OCI-LY3 (cell line): ENCODE results near the gene SLC26A4.

Source experiments
- H2AFZ ChIP-seq: fragments of 200-600, 300-600 bp; shearing (Covaris generic); 2 replicates; pipeline ENCODE4 v1.6.0; 2014; ENCODE audit warnings: antibody characterized with exemption, low read depth, low read length
- H3K27ac ChIP-seq: fragments of 200-600, 300-600 bp; sonication (generic); 2 replicates; pipeline ENCODE4 v1.5.1; 2014; ENCODE audit warnings: mild to moderate bottlenecking, low read length, moderate library complexity, mixed read lengths
- H3K27me3 ChIP-seq: fragments of 200-600, 300-600 bp; sonication (generic); 2 replicates; pipeline ENCODE4 v1.6.1; 2014; ENCODE audit warnings: low read depth, low read length, mixed read lengths
- H3K36me3 ChIP-seq: fragments of 200-600, 300-600 bp; sonication (generic); replicated peaks from 2 replicates; pipeline ENCODE3; 2014; ENCODE audit warnings: low read depth, low read length, mixed read lengths
- H3K4me1 ChIP-seq: fragments of 300-600, 200-600 bp; sonication (generic); 2 replicates; pipeline ENCODE4 v1.6.1; 2014; ENCODE audit warnings: low read length, mixed read lengths
- H3K4me2 ChIP-seq: fragments of 200-600, 300-600 bp; sonication (generic); 2 replicates; pipeline ENCODE4 v1.6.1; 2014; ENCODE audit warnings: low read length, mixed read lengths
- H3K4me3 ChIP-seq: fragments of 300-600, 200-600 bp; sonication (generic); 2 replicates; pipeline ENCODE4 v1.5.1; 2014; ENCODE audit warnings: antibody characterized with exemption, mild to moderate bottlenecking, low read length, moderate library complexity
- H3K79me2 ChIP-seq: fragments of 300-600, 200-600 bp; shearing (Covaris generic); 2 replicates; pipeline ENCODE4 v1.6.1; 2014; ENCODE audit warnings: mild to moderate bottlenecking, low read length, mixed read lengths
- H3K9ac ChIP-seq: fragments of 300-600, 200-600 bp; shearing (Covaris generic); 2 replicates; pipeline ENCODE4 v1.6.0; 2014; ENCODE audit warnings: mild to moderate bottlenecking, low read length, moderate library complexity
- H3K9me3 ChIP-seq: fragments of 200-600, 300-600 bp; shearing (Covaris generic); 2 replicates; pipeline ENCODE4 v1.6.1; 2014; ENCODE audit warnings: low read length, mixed read lengths; ENCODE audit not compliant: insufficient read depth
- H4K20me1 ChIP-seq: fragments of 200-600, 300-600 bp; sonication (generic); 2 replicates; pipeline ENCODE4 v1.6.1; 2016; ENCODE audit warnings: low read length, mixed read lengths; ENCODE audit not compliant: insufficient read depth
- EZH2phosphoT487 ChIP-seq: fragments of 200-600 bp; shearing (Covaris generic); IDR thresholded peaks from 2 replicates; pipeline ENCODE4 v1.6.1; 2018; ENCODE audit warnings: antibody characterized with exemption, mixed run types, low read depth
- TF ChIP-seq, protein P1 (sequence below): fragments of 200-600, 300-600 bp; sonication (generic); IDR thresholded peaks from 2 replicates; pipeline ENCODE4 v1.5.1; 2014; ENCODE audit warnings: antibody characterized with exemption, low read length, low read depth

Gene SLC26A4

GRCh38 chr7:107743567-107744344 lies 83.1 kb downstream of the SLC26A4 start, which contains the start of gene CBLL1:
Gene CBLL1, plus strand, starts transcription at chr7:107744142. Its CDS starts 22 bp downstream, at chr7:107744164.
- Histone ChIP-seq H3K4me3 (peak within 1 kb of the TSS; percentile 93), H3K79me2 (peaks cover 49% of the 10 kb centered on the region), H3K27ac (peak within 1 kb of the TSS; percentile 95)

DNA sequence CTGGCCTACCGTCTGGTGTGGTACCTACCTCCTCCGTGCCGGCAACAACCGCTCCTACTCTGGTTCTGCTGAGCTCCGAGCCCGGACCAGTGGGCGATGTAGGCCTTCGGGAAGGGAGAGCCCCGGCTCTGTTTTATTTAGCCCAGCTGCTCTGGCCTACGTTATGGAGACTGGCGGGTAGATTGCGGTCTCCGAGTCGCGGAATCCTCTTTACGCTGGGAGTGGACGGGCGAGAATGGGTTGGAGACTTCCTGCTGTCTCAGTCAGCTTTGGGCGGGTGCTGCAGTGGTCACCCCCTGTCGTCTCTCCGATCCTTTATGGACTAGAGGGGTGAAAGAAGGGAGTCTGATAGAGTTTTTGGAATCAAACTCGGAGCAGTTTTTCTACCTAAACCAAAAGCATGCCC lies 83.7 kb downstream of the SLC26A4 start:
- no peaks in the 10 kb centered on the region for H3K9me3 ChIP-seq
- TF ChIP-seq, protein P1, sequence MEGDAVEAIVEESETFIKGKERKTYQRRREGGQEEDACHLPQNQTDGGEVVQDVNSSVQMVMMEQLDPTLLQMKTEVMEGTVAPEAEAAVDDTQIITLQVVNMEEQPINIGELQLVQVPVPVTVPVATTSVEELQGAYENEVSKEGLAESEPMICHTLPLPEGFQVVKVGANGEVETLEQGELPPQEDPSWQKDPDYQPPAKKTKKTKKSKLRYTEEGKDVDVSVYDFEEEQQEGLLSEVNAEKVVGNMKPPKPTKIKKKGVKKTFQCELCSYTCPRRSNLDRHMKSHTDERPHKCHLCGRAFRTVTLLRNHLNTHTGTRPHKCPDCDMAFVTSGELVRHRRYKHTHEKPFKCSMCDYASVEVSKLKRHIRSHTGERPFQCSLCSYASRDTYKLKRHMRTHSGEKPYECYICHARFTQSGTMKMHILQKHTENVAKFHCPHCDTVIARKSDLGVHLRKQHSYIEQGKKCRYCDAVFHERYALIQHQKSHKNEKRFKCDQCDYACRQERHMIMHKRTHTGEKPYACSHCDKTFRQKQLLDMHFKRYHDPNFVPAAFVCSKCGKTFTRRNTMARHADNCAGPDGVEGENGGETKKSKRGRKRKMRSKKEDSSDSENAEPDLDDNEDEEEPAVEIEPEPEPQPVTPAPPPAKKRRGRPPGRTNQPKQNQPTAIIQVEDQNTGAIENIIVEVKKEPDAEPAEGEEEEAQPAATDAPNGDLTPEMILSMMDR = no peak
- TF ChIP-seq EZH2phosphoT487 = no peak
- peaks cover 27% of the 10 kb centered on the region for H4K20me1 ChIP-seq
- peak overlapping the region; percentile 96 for H3K9ac ChIP-seq
- H3K36me3 ChIP-seq = peaks cover 7% of the 10 kb centered on the region
- peaks cover 6% of the 10 kb centered on the region; the same call in 1 of the 2 replicates for H3K27me3 ChIP-seq
- H3K4me3 ChIP-seq = peak overlapping the region; percentile 93
- peak overlapping the region; percentile 26; the same call in 1 of the 2 replicates for H2AFZ ChIP-seq
- H3K79me2 ChIP-seq = peaks cover 53% of the 10 kb centered on the region
- H3K27ac ChIP-seq = peak overlapping the region; percentile 95
- peaks cover 27% of the 10 kb centered on the region for H3K4me1 ChIP-seq
- peak overlapping the region; percentile 85 for H3K4me2 ChIP-seq

More at GRCh38 chr7:107743567-107744344, 83.1 kb downstream of the SLC26A4 start, which contains the start of gene CBLL1:
- Histone ChIP-seq H3K4me2 (peak within 1 kb of the TSS; percentile 85), H3K36me3 (peaks cover under 1% of the 10 kb centered on the region), H3K27me3 (peaks cover 6% of the 10 kb centered on the region; the same call in 1 of the 2 replicates), H3K4me1 (peaks cover 27% of the 10 kb centered on the region), H4K20me1 (peaks cover 27% of the 10 kb centered on the region), H2AFZ (peak within 1 kb of the TSS; percentile 99), H3K9ac (peak within 1 kb of the TSS; percentile 96), H3K9me3 (no peaks in the 10 kb centered on the region)
- TF ChIP-seq EZH2phosphoT487 = no peak
- TF ChIP-seq, protein P1 = peak; percentile 73

DNA sequence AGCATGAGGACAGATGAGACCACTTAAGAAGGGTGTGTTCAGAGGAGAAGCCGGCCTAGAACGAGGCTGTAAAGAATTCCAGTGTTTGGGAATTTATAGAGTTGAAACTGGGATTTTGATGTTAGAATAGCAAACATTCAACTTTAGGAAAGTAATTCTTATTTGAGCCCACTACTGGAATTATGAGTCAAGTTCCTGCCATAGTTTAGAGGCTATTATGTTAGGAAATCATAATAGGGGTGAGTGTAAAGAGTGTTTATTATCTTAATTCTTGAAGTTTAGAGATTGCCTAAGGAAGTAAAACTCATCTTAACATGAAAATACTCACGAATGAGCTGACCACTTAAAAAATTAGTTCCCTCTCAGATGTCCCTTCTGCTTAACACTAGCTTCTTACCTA lies 85.4 kb downstream of the SLC26A4 start:
- no peak for TF ChIP-seq EZH2phosphoT487
- TF ChIP-seq, protein P1 = no peak
- Histone ChIP-seq H3K27me3 (no peaks in the 10 kb centered on the region), H3K4me1 (peaks cover 27% of the 10 kb centered on the region), H3K9me3 (no peaks in the 10 kb centered on the region), H3K79me2 (peaks cover 54% of the 10 kb centered on the region), H3K27ac (no peak overlapping the region), H3K36me3 (peaks cover 11% of the 10 kb centered on the region), H3K4me2 (peak overlapping the region; percentile 85), H3K9ac (no peak overlapping the region), H4K20me1 (peaks cover 27% of the 10 kb centered on the region), H2AFZ (no peak overlapping the region), H3K4me3 (peak overlapping the region; percentile 93; the same call in 1 of the 2 replicates)

DNA sequence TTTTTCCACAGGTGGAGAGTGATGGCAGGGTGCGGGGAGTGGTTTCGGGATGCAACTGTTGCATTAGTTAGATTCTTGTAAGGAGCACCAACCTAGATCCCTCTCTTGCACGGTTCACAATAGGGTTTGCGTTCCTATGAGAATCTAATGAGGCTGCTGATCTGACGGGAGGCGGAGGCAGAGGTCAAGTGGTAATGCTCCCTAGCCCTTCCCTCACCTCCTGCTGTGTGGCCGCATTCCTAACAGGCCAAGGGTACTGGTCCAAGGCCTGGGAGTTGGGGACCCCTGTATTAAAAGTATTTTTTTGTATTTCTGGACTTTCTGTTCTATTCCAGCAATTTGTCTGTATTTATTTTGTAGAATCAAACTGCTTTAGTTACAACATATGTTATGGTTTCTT lies 90.5 kb downstream of the SLC26A4 start:
- H3K4me2 ChIP-seq = no peak overlapping the region
- no peaks in the 10 kb centered on the region for H3K27me3 ChIP-seq
- H3K4me3 ChIP-seq = no peak overlapping the region
- no peak overlapping the region for H2AFZ ChIP-seq
- H3K4me1 ChIP-seq = peaks cover 6% of the 10 kb centered on the region
- peaks cover 37% of the 10 kb centered on the region for H3K79me2 ChIP-seq
- H3K27ac ChIP-seq = no peak overlapping the region
- H4K20me1 ChIP-seq = peaks cover 11% of the 10 kb centered on the region
- peaks cover 32% of the 10 kb centered on the region for H3K36me3 ChIP-seq
- no peak for TF ChIP-seq EZH2phosphoT487
- TF ChIP-seq, protein P1 = no peak
- no peak overlapping the region for H3K9ac ChIP-seq
- H3K9me3 ChIP-seq = no peaks in the 10 kb centered on the region
